Stimulated activated CD4-positive, alpha-beta T cell treated with anti-CD3 and anti-CD28 coated beads, Interleukin-15, amount 100 ng/mL, for 24 hours (primary cell): Measurements from ENCODE around the gene CDH4.
"Not testable (repeated sequence)": the region's sequence is repeated elsewhere in the genome, so short reads cannot be mapped to it uniquely, and the experiment has no call there.

Experiments used
- DNase-seq: peaks from one replicate; pipeline ENCODE4 v3.0.0-alpha.2; 2020

CDH4 gene

DNA sequence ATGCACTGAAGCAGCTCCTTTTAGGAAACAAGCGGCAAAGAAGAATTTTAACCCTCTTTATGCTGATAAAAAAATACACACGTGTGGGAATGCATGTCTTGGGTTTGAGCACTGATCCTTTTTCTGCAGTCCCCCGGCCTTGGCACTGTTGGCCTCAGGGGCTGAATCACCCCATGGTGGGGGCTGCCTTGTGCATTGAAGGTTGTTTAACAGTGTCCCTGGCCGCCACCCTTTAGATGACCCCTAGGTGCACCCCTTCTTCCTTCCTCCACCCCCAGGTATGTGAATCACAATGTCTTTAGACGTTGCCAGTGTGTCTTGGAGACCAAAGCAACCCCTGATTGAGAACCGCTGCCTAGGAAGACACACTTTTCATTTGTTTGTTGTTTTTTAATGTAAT lies 190.7 kb downstream of the CDH4 start:
- no peak for DNase-seq

DNA sequence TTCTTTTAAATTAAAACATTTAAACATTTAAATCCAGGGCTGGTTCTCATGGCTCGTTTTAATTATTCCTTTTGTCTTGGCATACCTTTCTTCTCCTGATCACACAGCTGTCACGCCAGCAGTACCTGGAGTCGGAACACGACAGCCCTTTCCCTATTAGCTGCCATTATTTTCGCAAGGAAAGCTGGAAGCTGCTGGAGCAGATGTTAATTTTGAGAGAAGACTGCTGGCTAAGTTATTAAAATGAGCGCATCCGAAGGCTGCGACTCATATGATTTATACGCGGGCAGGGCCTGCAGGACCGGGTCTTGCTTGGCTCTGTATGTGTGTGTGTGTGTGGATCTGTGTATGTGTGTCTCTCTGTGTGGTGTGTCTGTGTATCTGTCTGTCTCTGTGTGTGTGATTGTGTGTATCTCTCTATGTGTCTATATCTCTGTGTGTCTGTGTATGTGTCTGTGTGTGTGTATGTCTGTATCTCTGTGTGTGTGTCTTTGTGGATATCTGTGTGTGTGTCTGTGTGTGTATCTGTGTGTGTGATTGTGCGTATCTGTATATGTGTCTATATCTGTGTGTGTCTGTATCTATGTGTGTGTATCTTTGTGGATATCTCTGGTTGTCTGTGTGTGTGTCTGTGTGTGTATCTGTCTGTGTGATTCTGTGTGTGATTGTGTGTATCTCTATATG lies 191.5 kb downstream of the CDH4 start:
- DNase-seq, result no peak

DNA sequence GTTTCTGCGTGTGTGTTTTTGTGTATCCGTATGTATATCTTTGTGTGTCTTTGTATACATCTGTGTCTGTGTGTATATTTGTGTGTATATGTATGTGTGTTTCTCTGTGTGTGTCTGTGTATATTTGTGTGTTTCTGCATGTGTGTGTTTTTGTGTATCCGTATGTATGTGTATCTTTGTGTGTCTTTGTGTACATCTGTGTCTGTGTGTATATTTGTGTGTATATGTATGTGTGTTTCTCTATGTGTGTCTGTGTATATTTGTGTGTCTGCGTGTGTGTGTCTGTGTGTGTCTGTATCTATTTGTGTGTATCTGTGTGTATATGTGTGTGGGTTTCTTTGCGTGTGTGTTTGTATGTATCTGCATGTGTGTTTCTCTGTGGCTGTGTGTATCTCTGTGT lies 192.6 kb downstream of the CDH4 start:
- no peak for DNase-seq

DNA sequence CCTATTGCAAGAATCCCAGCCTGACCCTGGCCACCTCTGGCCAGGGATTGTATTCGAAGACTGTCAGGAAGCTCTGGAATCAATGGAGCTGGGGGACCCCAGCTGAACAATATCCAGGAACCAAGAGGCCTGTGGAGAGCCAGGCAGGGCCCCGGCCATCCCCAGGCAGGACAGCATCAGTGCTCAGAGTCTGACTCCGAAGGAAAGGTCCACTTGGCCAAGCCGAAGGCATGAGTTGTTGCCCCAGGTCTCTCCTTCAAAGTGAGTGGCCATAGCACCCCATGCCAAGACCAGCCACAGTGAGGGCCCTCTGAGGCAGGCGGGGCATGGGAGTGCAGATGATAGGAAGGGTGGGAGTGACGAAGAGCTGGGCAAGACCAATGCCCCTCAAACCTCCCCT lies 193.1 kb downstream of the CDH4 start:
- no peak for DNase-seq

DNA sequence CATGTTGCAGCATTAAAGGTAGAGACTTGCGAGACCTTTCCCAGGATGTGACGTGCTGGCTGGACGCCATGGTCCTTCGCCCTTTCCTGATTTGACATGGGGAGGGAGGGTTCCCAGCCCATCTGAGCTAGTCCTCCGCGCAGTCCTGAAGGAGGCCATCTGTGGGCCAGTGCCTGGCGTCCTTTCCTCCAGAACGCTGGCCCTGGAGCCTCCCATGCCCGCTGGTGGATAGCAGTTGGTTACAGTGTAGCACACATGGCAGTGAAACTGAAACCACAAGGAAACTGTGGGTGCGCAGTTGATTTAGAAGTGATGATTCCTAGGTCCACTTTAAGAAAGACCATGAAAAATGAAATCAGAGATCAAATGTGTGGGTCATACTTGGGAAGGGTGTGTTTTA lies 193.7 kb downstream of the CDH4 start:
- DNase-seq, result no peak

DNA sequence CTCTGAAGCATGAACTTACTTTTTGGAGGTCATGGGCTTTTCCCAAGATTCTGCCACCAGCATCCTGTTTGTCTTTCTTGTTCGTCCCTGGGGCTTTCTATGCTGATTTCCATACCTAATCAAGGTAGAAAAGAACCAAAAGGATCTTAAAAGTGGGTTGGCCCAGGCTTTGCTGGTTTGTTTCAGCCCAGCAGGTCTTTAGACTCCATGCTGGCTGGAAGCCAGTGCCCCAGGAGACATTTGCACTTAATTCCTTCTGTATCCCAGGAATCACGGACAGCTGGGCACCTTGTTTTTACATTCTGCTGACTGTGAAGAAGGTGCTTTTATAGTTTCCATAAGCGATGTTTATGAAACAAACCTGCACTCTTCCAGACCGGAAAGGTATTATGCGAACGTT lies 195.9 kb downstream of the CDH4 start:
- no peak for DNase-seq

DNA sequence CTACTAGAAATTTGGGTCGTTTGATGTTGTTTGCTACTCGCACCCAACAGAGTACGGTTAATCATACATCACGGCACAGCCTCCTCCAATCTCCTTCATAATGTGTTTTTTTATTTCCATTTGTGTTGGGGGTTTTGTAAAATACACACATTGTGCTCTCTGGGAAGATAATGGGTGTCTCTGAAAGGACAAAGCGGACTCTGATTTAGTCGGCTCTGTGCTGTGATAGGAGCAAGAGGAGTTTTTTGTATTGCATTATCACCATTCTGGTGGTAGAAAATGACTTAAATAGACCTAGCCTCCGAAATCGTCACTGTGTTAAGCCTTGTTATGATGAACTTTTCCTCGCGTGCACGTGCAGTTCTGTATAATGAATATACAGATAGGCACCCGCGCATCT lies 196.3 kb downstream of the CDH4 start:
- DNase-seq, result no peak

DNA sequence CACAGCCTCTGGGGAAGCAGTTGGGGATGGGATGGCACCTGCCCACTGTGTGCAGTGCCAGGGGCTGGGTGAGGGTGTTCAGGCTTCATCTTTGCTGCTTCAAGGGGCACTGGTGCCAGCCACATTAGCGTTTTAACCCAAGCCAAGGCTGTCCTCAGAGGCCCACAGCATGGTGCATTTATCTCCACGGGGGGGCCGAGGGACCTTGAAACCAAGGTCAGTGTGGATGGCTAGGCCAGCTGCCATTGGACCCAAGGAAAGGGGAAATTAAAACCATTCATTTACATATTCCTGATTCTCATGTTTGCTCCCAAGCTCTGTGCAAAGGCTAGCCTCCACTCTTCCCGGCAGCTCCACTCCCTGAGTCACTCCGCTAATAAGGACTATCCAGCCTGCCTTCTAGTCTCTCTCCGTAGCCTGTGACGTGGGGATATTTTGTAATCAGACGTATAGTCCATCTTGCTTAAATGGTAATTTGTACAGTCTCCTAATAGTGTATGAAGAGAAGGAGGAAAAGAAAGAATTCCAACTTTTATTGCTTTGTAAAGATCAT lies 197.1 kb downstream of the CDH4 start:
- no peak for DNase-seq

DNA sequence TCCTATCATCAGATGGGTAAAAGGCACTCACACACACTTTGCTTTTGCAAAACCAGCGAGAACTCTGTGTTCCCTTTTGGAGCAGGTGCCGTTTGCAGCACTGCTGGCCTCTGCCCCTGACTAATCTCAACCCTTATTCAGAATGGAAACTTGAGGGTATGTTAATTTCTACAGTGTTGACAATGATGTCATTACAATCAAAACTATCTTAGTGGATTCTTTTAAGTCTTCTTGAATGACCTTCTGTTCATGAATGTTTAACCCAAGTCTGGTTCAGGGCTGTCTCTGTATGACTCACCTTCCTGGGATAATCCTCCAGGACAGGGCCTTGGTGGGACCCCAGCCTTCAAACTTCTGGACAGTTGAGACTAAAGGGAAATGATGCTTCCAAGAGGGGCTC lies 197.9 kb downstream of the CDH4 start:
- no peak for DNase-seq

DNA sequence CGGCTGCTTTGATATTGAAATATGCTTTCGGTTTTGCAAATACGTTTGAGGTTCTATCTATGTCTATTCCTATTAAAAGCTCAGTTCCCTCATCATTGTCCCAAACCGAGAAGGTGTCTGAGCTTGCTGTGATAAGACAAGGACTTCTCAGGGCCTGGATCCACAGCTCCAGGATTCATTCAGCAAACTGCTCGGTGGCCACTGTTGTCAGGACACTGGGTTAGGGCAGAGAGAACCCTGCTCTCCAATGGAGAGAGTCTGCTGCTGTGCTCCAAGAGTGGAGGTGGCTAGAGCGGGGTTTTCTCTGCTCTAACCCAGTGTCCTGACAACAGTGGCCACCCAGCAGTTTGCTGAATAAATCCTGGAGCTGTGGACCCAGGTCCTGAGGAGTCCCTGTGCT lies 198.5 kb downstream of the CDH4 start:
- DNase-seq, result no peak

DNA sequence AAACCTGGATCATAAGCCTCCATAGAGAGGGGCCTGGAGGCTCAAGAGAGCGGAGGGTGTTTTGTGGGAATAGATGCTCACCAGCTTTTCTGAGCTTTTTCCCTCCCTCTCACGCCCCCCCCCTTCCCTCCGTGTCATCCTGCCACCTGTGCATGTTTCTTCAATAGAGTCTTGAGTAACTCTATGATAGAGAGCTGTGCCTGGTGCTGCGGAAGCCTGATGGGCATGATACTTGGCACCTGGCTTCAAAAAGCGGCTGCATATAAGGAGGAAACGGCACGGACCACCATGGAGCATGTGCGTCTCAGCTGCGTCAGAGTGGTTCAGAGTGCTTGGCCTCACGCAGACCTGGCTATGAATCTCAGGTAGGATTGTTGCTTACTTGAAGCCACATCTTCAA lies 198.9 kb downstream of the CDH4 start:
- DNase-seq, result no peak

DNA sequence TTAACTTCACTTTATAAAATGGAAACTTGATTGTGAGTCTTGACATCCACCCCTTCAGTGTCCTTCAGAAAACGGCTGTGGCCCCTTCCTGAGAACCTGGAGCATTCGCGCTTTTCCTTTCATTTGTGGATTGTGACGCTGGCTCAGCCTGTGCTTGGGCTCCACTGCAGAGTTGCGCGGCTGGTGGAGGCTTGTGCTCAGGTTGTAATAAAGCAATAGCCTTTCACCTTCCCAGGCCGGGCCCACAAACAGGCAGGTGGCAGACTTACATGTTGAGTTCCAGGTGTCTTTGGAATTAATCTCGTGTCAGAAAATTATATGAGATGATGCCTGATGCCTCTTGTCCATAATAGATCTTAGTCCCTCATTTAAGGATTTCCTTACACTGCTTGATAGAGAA lies 199.9 kb downstream of the CDH4 start:
- no peak for DNase-seq

DNA sequence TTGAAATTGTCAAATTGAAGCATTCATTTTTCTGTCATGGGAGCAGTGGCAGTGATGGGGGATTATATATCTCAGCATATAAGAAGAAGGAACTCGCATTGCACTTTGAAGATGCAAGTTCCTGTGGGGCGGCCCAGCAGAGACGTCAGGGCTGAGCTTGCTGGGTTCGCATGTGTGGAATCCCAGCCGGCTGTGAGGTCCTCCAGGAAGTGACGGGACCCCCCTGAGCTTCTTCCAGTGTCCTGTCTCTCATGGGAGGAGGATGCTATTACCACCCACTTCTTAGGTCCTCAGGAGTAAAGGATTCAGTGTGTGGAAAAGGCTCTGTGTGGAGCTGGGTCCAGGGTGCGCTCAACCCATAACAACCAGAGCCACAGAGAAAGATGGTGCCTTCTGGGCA lies 201.2 kb downstream of the CDH4 start:
- DNase-seq, result no peak

DNA sequence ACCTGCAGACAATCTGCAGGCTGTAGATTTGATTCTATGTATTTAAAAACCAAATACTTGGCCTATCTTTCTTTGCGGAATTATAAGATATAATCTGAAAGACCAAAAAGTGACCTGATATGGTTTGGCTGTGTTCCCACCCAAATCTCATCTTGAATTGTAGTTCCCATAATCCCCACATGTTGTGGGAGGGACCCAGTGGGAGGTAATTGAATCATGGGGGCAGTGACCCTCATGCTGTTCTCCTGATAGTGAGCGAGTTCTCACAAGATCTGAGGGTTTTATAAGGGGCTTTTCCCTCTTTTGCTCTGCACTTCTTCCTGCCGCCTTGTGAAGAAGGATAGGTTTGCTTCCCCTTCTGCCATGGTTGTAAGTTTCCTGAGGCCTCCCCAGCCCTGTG lies 201.6 kb downstream of the CDH4 start:
- not testable (repeated sequence) for DNase-seq

DNA sequence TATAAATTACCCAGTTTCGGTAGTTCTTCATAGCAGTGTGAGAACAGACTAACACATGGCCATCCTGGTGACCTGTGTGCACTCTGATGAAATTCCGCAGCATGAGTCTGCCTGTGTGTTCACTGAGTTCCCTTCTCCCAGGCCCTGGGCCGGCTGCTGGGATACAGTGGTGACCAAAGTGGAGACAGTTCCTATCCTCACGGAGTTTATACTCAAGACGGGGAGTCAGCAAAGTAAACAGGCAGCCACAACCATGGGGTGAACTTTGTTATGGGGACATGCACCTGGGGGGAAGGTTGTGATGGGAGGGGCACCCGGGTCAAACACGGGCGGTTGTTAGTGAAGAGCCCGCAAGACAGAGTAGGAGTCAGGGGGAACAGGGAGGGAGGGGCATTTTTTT lies 202.0 kb downstream of the CDH4 start:
- no peak for DNase-seq

DNA sequence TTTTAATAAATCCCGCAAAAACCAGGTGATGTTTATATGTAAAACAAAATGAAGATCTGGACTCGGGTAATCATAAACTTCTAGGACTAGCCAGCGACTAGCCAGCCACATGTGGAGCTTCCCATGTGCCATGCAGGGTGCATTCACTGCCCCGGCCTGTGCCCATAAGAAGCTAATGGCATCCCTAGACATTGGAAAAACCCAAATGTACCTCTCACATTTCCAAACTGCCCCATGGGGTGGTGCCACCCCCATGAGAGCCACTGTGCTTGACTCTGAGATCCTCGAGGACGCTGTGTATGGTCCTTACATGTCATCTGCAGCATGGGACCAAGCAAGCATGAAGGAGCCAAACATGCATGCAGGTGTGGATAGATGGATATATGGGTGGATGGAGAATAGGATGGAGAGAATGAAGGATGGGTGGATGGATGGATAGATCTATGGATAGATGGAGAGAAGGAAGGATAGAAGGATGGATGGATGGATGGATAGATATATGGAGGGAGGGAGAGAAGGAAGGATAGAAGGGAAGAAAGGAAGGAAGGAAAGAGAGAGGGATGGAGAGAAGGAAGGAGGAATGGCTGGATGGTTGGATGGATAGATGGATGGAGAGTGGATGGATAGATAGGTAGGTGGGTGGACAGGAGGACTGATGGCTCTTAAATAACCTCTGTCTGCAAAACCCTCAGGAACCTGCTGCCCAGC lies 203.6 kb downstream of the CDH4 start:
- DNase-seq, result no peak

DNA sequence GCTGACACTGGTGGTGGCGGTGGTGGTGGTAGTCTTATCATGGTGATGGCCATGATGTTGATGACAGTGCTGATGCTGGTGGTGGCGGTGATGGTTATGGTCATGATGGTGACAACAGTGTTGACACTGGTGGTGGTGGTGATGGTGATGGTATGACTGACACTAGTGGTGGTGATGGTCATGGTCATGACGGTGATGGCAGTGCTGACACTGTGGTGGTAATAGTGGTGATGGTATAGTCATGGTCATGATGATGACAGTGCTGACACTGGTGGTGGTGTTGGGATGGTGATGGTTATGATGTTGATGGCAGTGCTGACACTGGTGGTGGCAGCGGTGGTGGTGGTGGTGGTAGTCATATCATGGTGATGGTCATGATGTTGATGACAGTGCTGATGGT lies 205.7 kb downstream of the CDH4 start:
- no peak for DNase-seq

DNA sequence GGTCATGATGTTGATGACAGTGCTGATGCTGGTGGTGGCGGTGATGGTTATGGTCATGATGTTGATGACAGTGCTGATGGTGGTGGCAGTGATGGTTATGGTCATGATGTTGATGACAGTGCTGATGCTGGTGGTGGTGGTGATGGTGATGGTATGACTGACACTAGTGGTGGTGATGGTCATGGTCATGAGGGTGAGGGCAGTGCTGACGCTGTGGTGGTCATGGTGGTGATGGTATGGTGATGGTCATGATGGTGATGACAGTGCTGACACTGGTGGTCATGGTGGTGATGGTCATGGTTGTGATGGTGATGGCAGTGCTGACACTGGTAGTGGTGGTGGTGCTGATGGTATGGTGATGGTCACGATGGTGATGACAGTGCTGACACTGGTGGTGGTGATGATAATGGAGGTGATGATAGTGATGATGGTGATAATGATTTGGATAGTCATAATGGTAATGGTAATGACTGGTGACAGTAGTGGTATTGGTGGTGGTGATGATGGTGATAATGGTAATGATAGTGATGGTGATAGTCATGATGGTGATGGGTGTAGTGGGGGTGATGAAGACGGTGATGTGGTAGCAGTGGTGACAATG lies 206.2 kb downstream of the CDH4 start:
- DNase-seq, result no peak

DNA sequence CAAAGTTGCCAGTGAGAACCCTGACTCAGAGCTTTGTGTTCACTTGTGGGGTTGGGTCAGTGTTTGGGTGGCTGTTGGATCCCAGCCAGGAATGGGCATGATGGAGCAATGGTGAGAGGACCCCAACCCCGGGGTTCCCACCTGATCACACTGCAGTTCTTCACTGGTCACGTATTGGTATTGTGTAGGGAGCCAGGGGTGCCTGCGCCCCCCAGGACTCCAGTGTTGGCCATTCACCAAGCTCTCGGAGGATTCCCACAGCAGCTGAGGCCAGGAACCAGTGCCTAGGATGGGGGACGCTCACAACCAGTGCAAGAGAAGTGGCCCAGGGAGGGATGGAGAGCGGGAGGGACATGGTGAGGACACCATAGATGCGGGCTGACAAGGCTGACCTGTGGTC lies 207.2 kb downstream of the CDH4 start:
- no peak for DNase-seq

DNA sequence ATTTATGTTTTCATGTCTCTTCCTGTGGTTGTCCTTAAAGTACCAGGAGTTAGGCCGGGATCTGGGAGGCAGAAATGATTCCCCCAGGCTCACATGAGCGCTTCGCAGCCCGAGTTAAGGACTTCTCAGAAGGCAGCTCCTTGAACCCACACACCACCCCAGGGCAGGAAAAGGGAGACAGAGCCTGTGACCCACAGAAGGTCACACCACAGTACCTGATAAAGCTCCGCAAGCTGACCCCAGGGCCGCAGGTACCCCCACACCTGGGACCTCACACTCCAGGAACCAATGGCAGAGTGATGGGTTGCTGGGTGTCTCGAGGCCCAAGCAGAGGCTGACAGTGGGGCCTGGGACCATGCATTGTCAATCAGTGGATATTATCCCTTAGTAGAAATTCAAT lies 207.6 kb downstream of the CDH4 start:
- no peak for DNase-seq

DNA sequence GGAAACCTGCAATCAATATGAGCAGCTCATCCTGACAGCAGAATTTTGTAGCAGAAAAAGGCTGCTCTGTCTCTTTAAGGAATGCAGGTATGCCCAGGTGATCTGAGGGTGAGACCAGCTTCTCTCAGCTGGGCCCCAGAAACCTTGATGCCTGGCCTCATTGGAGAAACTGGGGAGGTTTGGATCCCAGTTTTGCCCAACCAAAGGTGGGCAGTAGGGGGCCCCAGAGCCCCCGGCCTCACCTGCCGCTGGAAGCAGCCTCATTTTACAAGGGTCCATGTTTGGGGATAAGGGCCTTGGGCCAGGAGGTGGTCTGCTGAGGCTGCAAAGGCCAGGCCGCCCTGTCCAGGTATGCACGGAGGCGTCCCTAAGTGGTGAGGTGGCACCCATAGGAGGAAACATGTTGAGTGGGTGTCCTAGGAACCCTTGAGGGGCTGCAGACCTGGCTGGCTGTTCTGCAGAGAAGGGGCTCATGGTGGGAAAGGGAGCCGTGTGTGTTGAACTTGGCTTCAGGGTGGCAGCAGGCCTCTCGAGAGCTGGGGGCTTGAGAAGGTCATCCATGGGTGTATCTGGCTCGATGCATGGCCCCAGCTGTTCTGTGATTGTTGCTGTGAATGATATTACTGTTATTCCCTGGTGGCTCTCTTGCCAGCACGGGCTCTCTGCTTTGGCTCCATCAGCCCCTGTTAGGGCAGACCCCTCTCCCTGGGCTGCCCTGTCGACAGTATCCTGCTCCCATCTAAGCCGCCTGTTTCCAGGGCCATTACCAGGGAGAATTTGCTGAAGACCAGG lies 208.4 kb downstream of the CDH4 start:
- no peak for DNase-seq

DNA sequence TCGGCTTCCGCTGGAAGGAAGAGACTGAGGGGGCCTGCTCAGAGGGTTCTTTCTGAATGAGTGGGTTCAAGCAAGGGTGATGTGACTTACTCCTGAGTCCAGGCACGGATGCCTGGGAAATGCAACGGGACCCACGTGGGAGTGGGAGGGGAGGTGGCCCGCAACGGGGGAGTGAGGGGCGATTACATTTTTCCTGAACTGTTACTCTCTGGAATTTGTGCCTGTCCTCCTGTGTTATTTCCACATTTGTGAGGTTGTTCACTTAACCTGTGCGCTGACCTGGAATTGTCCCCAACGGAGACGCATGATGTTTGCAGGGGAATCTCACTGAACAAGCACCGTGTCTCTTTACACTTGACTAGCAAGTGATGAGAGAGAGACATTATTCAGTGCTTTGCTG lies 209.4 kb downstream of the CDH4 start:
- DNase-seq, result no peak
